Mucosa of descending colon (tissue), 3 donors: ENCODE measurements around the gene ZNF629. TPM values are rescaled to one million over a fixed set of nuclear protein-coding genes. Genes with fewer than 3 reads are reported as not detected.

Source experiments
- ATAC-seq: fragments of 200-7000 bp; cut with Tn5 transposase; one replicate; pipeline ENCODE4 v1.9.1; 2020; ENCODE audit warnings: mild to moderate bottlenecking, moderate library complexity
- DNase-seq, 3 donors: peaks; one replicate each; pipeline ENCODE4 v3.0.0-alpha.2; 2020
- H3K36me3 ChIP-seq: fragments of 200-600 bp; one replicate; pipeline ENCODE4 v1.8.0; 2021; ENCODE audit warnings: low read depth, mild to moderate bottlenecking
- H3K4me1 ChIP-seq: fragments of 200-600 bp; one replicate; pipeline ENCODE4 v1.8.0; 2021; ENCODE audit warnings: low read depth, mild to moderate bottlenecking
- H3K4me3 ChIP-seq: fragments of 200-600 bp; one replicate; pipeline ENCODE4 v1.8.0; 2021; ENCODE audit warnings: mild to moderate bottlenecking
- H3K9me3 ChIP-seq: fragments of 200-600 bp; one replicate; pipeline ENCODE4 v1.8.0; 2021; ENCODE audit warnings: mild to moderate bottlenecking
- CTCF ChIP-seq: fragments of 200-600 bp; IDR thresholded peaks from one replicate; pipeline ENCODE4 v1.8.0; 2022; ENCODE audit warnings: antibody characterized with exemption, mild to moderate bottlenecking
- intact Hi-C, 2 donors: fragments of 100-400 bp; cut with DNase I in 1 of 2; cut with micrococcal nuclease in 1 of 2; formaldehyde crosslinking; loops; one replicate each; pipeline versions ENCODE4 v1.11.0 to v1.11.1; 2022; cut with DNase I, micrococcal nuclease
- total RNA-seq, 3 donors: library from RNA; stranded (reverse); fragmentation: NEBNext Ultra II Directional in 2 of 3; extraction: Animal tissue kit (Norgen Biotek cat#: 25700) in 2 of 3; gene quantifications; one replicate each; pipeline versions ENCODE4 v1.2.1 to v1.2.4, GENCODE V29; 2021 to 2023
- donor health status: DM: no; HTN: no; CAD: no; lungs with moderate emphysema.
- donor health status: DM: no; HTN: no; CAD: no.
- donor health status: DM: no; HTN: yes; CAD: no.

The ZNF629 gene
- total RNA-seq, 3 donors from 2014 or later: 13.4 to 14.9 (median 14.6) TPM

GRCh38 chr16:30793508-30794069, 6.6 kb upstream of the ZNF629 start:
- intact Hi-C loops: no loop called here
- Histone ChIP-seq H3K36me3 (no peaks in the 10 kb centered on the region), H3K4me3 (no peak overlapping the region), H3K4me1 (no peaks in the 10 kb centered on the region), H3K9me3 (no peaks in the 10 kb centered on the region)
- no peak for DNase-seq
- ATAC-seq: no peak
- TF ChIP-seq CTCF: no peak

GRCh38 chr16:30787613-30788378, 791 bp upstream of the ZNF629 start:
- ATAC-seq (peak; percentile 35), DNase-seq (no peak)
- H3K36me3 ChIP-seq: no peaks in the 10 kb centered on the region
- intact Hi-C loops: no loop called here
- H3K9me3 ChIP-seq: no peaks in the 10 kb centered on the region
- peak overlapping the region; percentile 74 for H3K4me3 ChIP-seq
- peaks cover 10% of the 10 kb centered on the region for H3K4me1 ChIP-seq
- no peak for TF ChIP-seq CTCF

- peak overlapping the region; percentile 74 for H3K4me3 ChIP-seq
- no peaks in the 10 kb centered on the region for H3K9me3 ChIP-seq
- DNase-seq (peak in 2 of 3 donors; percentile 46 to 62), ATAC-seq (peak; percentile 75)
- H3K4me1 ChIP-seq: peaks cover 10% of the 10 kb centered on the region
- TF ChIP-seq CTCF: no peak
- no peaks in the 10 kb centered on the region for H3K36me3 ChIP-seq
- intact Hi-C loops: no loop called here
Observed at GRCh38 chr16:30786115-30786935, 680 bp downstream of the ZNF629 start.

GRCh38 chr16:30785126-30786106, 1.6 kb downstream of the ZNF629 start:
- ATAC-seq: no peak
- intact Hi-C loops: no loop called here

More at GRCh38 chr16:30785126-30786106, 1.6 kb downstream of the ZNF629 start:
- Histone ChIP-seq H3K4me3 (no peak overlapping the region), H3K36me3 (no peaks in the 10 kb centered on the region), H3K9me3 (no peaks in the 10 kb centered on the region), H3K4me1 (peaks cover 10% of the 10 kb centered on the region)
- DNase-seq: no peak
- no peak for TF ChIP-seq CTCF
